Measurements from ENCODE around the gene CAPN10.

Gene CAPN10

GRCh38 chr2:240629968-240630770, 43.6 kb downstream of the CAPN10 start:
- Histone ChIP-seq H3K4me1 (ENCODE audit: insufficient read depth, low read length) (no peaks in the 10 kb centered on the region), H3K4me3 (ENCODE audit: low read length) (no peak overlapping the region), H3K9me3 (ENCODE audit: insufficient read depth, low read depth, low read length) (peaks cover 24% of the 10 kb centered on the region), H3K27ac (ENCODE audit: low read depth, low read length) (no peak overlapping the region), H3K27me3 (ENCODE audit: insufficient read depth, low read length) (no peaks in the 10 kb centered on the region), H3K36me3 (ENCODE audit: insufficient read depth, low read length) (no peaks in the 10 kb centered on the region), H3K9ac (ENCODE audit: low read depth, low read length) (no peak overlapping the region)
- 94% methylated on average over 50 of the region's 50 CpGs for WGBS

GRCh38 chr2:240630771-240631547, 44.4 kb downstream of the CAPN10 start:
- Histone ChIP-seq H3K36me3 (ENCODE audit: insufficient read depth, low read length) (no peaks in the 10 kb centered on the region), H3K4me1 (ENCODE audit: insufficient read depth, low read length) (no peaks in the 10 kb centered on the region), H3K27me3 (ENCODE audit: insufficient read depth, low read length) (no peaks in the 10 kb centered on the region), H3K27ac (ENCODE audit: low read depth, low read length) (no peak overlapping the region), H3K9me3 (ENCODE audit: insufficient read depth, low read depth, low read length) (peaks cover 30% of the 10 kb centered on the region), H3K4me3 (ENCODE audit: low read length) (no peak overlapping the region), H3K9ac (ENCODE audit: low read depth, low read length) (no peak overlapping the region)
- whole genome bisulfite sequencing: 93% methylated on average over 21 of the region's 21 CpGs

- Histone ChIP-seq H3K9me3 (ENCODE audit: insufficient read depth, low read depth, low read length) (peaks cover 33% of the 10 kb centered on the region), H3K27ac (ENCODE audit: low read depth, low read length) (no peak overlapping the region), H3K4me3 (ENCODE audit: low read length) (no peak overlapping the region), H3K4me1 (ENCODE audit: insufficient read depth, low read length) (no peaks in the 10 kb centered on the region), H3K27me3 (ENCODE audit: insufficient read depth, low read length) (no peaks in the 10 kb centered on the region), H3K36me3 (ENCODE audit: insufficient read depth, low read length) (no peaks in the 10 kb centered on the region), H3K9ac (ENCODE audit: low read depth, low read length) (no peak overlapping the region)
- WGBS: 86% methylated on average over 11 of the region's 11 CpGs
Measured at GRCh38 chr2:240631548-240632305, 45.2 kb downstream of the CAPN10 start.

- H3K36me3 ChIP-seq (ENCODE audit: insufficient read depth, low read length): no peaks in the 10 kb centered on the region
- no peak overlapping the region for H3K9ac ChIP-seq (ENCODE audit: low read depth, low read length)
- no peaks in the 10 kb centered on the region for H3K4me1 ChIP-seq (ENCODE audit: insufficient read depth, low read length)
- no peak overlapping the region for H3K4me3 ChIP-seq (ENCODE audit: low read length)
- no peaks in the 10 kb centered on the region for H3K27me3 ChIP-seq (ENCODE audit: insufficient read depth, low read length)
- WGBS: 94% methylated on average over 1 of the region's 1 CpG
- no peak overlapping the region for H3K27ac ChIP-seq (ENCODE audit: low read depth, low read length)
- peaks cover 33% of the 10 kb centered on the region for H3K9me3 ChIP-seq (ENCODE audit: insufficient read depth, low read depth, low read length)
Measured at GRCh38 chr2:240632306-240632721, 45.8 kb downstream of the CAPN10 start.

GRCh38 chr2:240635121-240635997, 48.8 kb downstream of the CAPN10 start:
- 81% methylated on average over 6 of the region's 6 CpGs for WGBS
- H3K36me3 ChIP-seq (ENCODE audit: insufficient read depth, low read length): no peaks in the 10 kb centered on the region
- peaks cover 33% of the 10 kb centered on the region for H3K9me3 ChIP-seq (ENCODE audit: insufficient read depth, low read depth, low read length)

GRCh38 chr2:240635998-240636547, 49.5 kb downstream of the CAPN10 start:
- H3K36me3 ChIP-seq (ENCODE audit: insufficient read depth, low read length): no peaks in the 10 kb centered on the region
- H3K9ac ChIP-seq (ENCODE audit: low read depth, low read length): no peak overlapping the region
- peaks cover 33% of the 10 kb centered on the region for H3K9me3 ChIP-seq (ENCODE audit: insufficient read depth, low read depth, low read length)
- H3K27me3 ChIP-seq (ENCODE audit: insufficient read depth, low read length): no peaks in the 10 kb centered on the region
- H3K4me3 ChIP-seq (ENCODE audit: low read length): no peak overlapping the region
- 81% methylated on average over 3 of the region's 3 CpGs for WGBS
- H3K4me1 ChIP-seq (ENCODE audit: insufficient read depth, low read length): no peaks in the 10 kb centered on the region
- no peak overlapping the region for H3K27ac ChIP-seq (ENCODE audit: low read depth, low read length)

More at GRCh38 chr2:240635121-240635997, 48.8 kb downstream of the CAPN10 start:
- Histone ChIP-seq H3K27ac (ENCODE audit: low read depth, low read length) (no peak overlapping the region), H3K27me3 (ENCODE audit: insufficient read depth, low read length) (no peaks in the 10 kb centered on the region), H3K4me3 (ENCODE audit: low read length) (no peak overlapping the region), H3K4me1 (ENCODE audit: insufficient read depth, low read length) (no peaks in the 10 kb centered on the region), H3K9ac (ENCODE audit: low read depth, low read length) (no peak overlapping the region)

- H3K27ac ChIP-seq (ENCODE audit: low read depth, low read length): no peak overlapping the region
- no peaks in the 10 kb centered on the region for H3K4me1 ChIP-seq (ENCODE audit: insufficient read depth, low read length)
- WGBS: 88% methylated on average over 11 of the region's 11 CpGs
- no peaks in the 10 kb centered on the region for H3K27me3 ChIP-seq (ENCODE audit: insufficient read depth, low read length)
- H3K9ac ChIP-seq (ENCODE audit: low read depth, low read length): no peak overlapping the region
- no peak overlapping the region for H3K4me3 ChIP-seq (ENCODE audit: low read length)
- no peaks in the 10 kb centered on the region for H3K36me3 ChIP-seq (ENCODE audit: insufficient read depth, low read length)
- peaks cover 33% of the 10 kb centered on the region for H3K9me3 ChIP-seq (ENCODE audit: insufficient read depth, low read depth, low read length)
Measured at GRCh38 chr2:240636563-240637115, 50.1 kb downstream of the CAPN10 start.

GRCh38 chr2:240637116-240637900, 50.8 kb downstream of the CAPN10 start:
- Histone ChIP-seq H3K4me1 (ENCODE audit: insufficient read depth, low read length) (no peaks in the 10 kb centered on the region), H3K27me3 (ENCODE audit: insufficient read depth, low read length) (no peaks in the 10 kb centered on the region), H3K9me3 (ENCODE audit: insufficient read depth, low read depth, low read length) (peaks cover 30% of the 10 kb centered on the region), H3K27ac (ENCODE audit: low read depth, low read length) (no peak overlapping the region), H3K4me3 (ENCODE audit: low read length) (no peak overlapping the region), H3K9ac (ENCODE audit: low read depth, low read length) (no peak overlapping the region), H3K36me3 (ENCODE audit: insufficient read depth, low read length) (no peaks in the 10 kb centered on the region)
- 88% methylated on average over 17 of the region's 17 CpGs for WGBS

- no peak overlapping the region for H3K9ac ChIP-seq (ENCODE audit: low read depth, low read length)
- 84% methylated on average over 8 of the region's 8 CpGs for WGBS
- no peak overlapping the region for H3K4me3 ChIP-seq (ENCODE audit: low read length)
Measured at GRCh38 chr2:240637901-240638345, 51.4 kb downstream of the CAPN10 start.

More at GRCh38 chr2:240637901-240638345, 51.4 kb downstream of the CAPN10 start:
- H3K27ac ChIP-seq (ENCODE audit: low read depth, low read length): no peak overlapping the region
- peaks cover 26% of the 10 kb centered on the region for H3K9me3 ChIP-seq (ENCODE audit: insufficient read depth, low read depth, low read length)
- no peaks in the 10 kb centered on the region for H3K27me3 ChIP-seq (ENCODE audit: insufficient read depth, low read length)
- no peaks in the 10 kb centered on the region for H3K4me1 ChIP-seq (ENCODE audit: insufficient read depth, low read length)
- no peaks in the 10 kb centered on the region for H3K36me3 ChIP-seq (ENCODE audit: insufficient read depth, low read length)

Measured in HUES64 (cell line).